Effector CD4-positive, alpha-beta T cell (primary cell): ENCODE data around the gene KLHL29.

Experiments used
- DNase-seq: peaks from one replicate; pipeline ENCODE4 v3.0.0-alpha.2; 2020

Gene KLHL29

GRCh38 chr2:23754970-23755369 is 370.0 kb downstream of the KLHL29 start:
- DNase-seq: no peak

- no peak for DNase-seq
Observed at GRCh38 chr2:23756593-23757292, 371.8 kb downstream of the KLHL29 start.

- no peak for DNase-seq
Observed at GRCh38 chr2:23757686-23758433, 372.9 kb downstream of the KLHL29 start.
